NCI-H524 treated with DMSO at 0.1 percent for 48 hours (cell line): ENCODE results near the gene HOXD13.
A peak's percentile ranks its signal among the peaks of the same experiment; 100 is the strongest.

Experiments used
- DNase-seq: peaks from one replicate; lab custom pipeline; 2025; lab: John Stamatoyannopoulos, UW

HOXD13 gene

DNA sequence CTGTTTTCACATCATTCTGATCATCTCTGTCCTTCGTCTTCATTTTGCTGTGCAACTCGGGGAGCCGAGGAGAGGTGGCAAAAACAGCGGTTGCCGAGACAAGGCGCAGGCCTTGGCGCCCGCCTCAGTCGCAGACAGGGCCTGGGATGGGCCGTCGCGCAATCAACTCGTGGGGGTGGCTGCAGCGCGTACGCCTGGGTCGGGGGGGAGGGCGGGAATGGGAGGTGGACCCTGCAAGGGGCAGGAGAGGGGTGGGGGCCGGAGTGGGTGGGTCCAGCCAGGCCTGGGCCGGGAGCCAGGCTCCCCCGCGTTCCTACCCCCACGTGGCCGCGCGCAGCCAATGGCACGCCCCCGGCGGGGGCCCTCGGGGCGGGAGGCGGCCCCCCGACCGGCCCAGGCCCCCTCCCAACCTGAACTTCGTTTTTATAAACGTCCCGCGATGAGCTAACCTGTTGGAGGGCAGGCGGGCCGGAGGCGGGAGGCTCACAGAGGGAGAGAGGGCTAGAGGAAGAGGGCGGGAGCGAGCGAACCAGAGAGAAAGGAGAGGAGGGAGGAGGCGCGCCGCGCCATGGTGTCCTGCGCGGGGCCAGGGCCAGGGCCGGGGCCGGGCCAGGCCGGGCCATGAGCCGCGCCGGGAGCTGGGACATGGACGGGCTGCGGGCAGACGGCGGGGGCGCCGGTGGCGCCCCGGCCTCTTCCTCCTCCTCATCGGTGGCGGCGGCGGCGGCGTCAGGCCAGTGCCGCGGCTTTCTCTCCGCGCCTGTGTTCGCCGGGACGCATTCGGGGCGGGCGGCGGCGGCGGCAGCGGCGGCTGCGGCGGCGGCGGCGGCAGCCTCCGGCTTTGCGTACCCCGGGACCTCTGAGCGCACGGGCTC, at the start of gene HOXD13:
Gene HOXD13, plus strand, starts transcription at position 452 of the 875 bp plus-strand sequence. Its CDS starts 170 bp downstream, at position 622.
- DNase-seq = no peak

GRCh38 chr2:176056406-176056805, 36.1 kb upstream of the HOXD13 start:
- DNase-seq = no peak

GRCh38 chr2:176063958-176064357, 28.6 kb upstream of the HOXD13 start:
- DNase-seq = peak; percentile 84

DNA sequence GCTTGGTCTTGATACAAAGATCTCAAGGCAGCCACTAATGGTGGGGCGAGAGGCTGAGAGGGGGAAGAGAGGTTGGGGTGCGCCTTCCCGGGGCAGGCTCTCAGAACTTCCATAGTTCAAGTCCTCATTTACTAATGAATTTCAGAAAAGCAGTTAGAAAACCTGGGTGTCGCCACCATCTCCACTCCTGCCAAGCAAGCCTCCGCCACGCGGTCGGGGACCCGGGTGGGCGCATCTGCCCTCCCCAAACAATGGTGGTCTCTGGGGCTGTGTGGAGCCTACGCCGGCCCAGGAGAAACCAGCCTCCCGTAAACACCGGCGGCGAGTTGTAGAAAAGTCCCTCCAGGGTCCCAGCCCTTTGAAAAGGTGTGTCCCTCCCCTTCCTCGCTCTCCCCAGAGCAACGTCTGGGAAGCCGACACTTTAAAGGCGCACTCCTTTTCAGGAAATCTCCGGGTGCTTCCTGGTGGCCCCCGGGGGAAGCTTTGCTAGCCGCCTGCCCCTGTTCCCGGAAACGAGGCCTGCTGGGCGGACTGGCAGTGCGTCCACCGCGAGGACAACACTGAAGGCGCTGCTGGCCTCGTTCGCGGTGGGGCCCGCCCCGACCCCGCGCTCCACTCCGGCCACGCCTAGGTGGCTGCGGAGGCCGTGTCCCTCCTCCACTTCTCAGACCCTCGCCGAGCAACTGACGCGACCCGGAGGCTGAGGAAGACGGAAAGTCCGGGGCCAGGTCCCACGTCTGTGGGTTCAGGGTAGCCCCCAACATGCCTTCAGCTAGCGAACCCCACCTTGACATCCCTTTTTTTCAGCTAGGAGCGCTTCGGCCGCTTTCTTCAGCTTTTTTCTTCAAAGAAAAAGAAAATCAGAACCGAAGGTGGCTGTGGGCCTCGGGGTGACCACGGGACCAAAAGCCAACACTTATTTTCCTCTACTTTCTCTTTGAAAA, 25.6 kb upstream of the HOXD13 start:
- no peak for DNase-seq

DNA sequence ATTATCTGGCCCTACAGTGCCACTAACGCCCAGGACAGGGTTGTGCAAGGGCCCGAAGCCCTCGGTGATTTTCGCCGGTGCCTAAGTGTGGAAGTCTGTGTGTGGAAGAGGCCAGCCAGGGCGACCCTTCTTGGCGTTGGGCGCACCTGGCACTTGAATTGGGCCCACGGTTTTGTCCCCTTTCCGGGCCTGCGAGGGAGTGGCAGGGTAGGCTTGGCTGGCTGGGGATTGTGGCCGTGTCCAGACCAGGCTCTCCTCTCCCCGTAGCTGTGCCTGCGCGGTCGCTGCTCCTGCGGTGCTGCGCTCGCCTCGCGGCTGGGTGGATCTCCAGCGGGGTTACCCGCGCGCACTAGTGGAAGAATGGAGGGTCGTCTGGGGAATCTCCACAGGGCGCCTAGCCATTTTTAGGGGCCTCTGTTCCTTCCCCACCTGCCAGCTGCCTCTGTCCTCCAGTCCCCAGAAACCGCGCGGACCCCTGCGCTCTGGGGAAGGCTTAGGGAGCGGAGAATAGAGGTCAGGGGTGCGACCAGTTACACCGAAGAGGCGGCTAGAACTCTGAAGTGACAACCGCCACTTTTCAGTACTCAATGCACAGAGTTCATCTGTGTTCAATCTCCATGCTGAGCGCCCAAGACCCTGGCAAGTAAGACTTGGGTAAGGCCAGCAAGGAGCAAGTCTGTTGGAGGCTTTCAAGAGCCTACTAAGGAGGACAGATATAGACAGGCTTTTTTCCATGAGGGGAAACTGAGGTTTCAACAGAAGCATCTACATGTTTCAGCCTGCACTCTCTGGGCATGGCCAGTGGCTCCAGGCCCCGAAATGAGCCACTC, 24.7 kb upstream of the HOXD13 start:
- no peak for DNase-seq

DNA sequence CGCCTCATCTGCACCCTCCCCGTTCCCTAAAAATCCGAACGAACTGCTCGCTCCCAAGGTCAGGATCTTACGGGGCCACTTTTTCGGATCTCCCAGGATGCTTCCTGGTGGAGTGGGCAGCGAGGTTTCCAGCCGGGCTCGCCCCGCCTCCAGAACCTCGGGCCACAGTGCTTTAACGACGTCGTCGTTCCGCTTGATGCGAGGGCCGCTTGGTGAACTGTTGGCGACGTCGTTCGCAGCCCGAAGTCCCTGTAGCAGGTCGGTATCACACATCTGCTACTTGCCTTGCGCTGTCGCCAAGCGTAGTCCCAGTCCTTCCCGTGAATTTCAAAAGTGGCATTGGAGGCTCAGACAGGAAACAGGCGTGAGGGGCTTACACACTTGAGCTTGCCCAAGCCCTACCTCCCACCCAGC, 24.1 kb upstream of the HOXD13 start:
- DNase-seq = no peak

DNA sequence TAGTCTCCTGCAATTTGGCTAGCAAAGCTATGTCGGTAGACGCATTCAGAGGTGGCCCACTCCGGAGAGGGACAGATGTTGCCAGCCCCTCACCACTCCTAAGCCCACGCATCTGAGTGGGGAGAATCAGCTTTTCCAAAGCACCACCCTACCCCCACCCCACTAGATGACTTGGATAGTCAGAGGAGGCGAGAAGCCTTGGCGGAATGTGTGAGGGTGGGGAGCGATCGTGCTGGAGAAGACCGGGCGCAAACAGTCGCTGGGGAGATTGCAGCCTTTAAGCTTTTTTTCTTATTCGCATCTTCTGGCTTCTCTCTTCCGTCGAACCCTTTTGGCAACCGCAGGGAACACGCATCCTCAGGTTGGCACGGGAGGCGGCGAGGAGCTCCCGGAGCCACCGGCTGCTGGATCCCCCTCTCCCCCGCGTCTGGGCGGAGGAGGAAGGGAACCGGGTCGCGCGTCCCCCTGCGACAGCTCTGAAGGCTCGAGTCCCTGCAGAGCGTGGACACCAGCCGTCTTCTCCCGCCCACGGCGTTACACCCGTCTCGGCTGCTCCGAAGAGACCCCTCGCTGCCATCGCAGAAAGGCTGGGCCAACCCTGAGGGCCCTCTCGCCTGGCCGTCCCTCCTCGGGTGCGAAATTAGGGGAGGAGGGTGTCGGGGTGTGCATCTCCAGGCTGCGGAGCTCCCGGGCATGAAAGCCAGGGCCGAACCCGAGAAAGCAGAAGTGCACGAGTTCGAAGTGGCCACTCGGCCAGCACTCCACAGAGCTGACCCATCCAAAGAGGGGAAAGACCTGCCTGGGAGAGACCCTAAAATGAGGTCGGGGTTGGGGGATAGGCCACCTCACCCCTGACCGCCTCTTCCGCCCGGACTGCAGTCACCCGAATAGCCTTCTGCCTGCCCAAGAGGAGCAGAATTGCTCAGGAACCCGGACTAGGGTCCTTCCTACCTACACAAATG, 20.9 kb upstream of the HOXD13 start:
- no peak for DNase-seq

- DNase-seq = no peak
Measured at GRCh38 chr2:176072292-176072669, 20.2 kb upstream of the HOXD13 start.

DNA sequence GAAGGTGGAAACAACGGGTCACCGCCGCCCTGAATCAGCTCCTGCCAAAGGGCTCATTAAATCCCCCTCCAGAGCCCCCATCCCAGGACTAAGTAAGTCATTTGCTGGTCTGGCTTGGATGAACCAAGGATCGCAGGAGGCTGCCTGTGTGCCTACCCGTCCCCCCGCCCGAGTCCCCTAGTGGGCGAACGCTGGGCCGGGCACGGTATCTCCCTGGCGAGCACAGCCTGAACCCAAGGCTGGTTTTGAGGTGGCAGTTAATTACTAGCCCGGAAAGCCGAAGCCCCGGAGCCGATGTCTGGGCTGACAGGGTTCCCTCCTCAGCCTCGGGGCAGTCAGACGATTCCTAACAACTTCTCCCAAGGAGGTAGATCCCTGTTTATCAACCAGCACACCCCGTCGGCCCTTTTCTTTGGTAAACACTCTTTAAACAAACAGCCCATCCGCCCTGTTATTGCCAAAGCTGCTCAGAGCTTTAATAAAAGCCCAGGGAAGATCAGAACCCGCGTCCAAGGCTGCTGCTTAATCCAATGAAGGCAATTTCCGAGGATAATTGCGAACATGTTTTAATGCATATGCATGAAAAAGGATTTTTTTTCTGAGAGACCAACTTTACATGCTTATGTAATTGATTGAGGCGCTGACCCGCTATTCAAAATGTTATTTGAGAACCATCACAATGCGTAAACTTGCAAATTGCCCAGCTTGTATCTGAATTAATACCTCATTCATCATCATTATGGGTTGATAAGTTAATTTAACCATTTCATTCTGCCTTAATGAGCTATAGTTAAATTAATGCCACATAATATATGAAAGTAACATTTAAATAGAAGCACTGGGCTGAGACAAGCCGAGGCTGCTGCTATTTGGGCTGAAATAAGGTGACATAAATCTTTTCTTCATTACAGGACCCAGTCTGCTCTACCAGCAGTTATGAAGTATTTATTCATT, 19.3 kb upstream of the HOXD13 start:
- DNase-seq = no peak

GRCh38 chr2:176074919-176075425, 17.5 kb upstream of the HOXD13 start:
- DNase-seq = no peak

DNA sequence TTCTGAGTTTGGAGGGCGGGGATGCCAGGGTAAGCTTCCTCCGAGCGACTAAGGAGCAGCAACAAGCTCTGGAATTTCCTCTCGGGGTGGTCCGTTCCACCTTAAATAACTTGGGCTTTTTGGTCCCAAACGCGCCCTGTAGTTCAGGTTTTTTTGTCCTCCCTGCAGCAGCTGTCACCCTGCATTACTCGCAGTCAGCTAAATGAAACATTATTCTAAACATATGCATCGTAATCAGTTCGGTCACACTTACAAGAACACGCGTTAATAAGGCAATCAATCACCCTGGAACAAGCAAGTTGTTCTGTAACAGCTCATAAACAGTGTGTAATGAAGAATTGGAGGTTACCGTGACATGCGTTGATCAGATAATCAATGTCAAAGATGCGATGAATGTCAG, 17.0 kb upstream of the HOXD13 start:
- DNase-seq = peak; percentile 34

- no peak for DNase-seq
Measured at GRCh38 chr2:176076063-176076462, 16.5 kb upstream of the HOXD13 start.

DNA sequence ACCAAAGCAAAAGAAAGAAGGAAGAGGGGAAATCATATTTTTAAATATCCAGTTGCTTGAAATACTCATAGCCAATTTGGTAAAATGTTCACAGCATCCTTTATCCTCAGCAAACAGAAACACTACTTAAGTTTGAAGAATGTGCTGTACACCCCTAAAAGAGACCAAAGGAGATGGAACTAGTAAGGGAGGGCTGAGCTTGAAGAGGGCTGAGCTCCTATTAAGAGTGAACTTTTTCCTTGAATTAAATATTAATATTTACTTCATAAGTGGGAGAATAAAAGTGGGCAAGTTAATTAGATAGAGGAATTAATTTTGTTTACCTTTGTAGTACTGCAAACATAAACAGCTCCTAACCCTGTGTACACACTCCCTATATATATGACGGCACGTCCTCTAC, 15.7 kb upstream of the HOXD13 start:
- no peak for DNase-seq

DNA sequence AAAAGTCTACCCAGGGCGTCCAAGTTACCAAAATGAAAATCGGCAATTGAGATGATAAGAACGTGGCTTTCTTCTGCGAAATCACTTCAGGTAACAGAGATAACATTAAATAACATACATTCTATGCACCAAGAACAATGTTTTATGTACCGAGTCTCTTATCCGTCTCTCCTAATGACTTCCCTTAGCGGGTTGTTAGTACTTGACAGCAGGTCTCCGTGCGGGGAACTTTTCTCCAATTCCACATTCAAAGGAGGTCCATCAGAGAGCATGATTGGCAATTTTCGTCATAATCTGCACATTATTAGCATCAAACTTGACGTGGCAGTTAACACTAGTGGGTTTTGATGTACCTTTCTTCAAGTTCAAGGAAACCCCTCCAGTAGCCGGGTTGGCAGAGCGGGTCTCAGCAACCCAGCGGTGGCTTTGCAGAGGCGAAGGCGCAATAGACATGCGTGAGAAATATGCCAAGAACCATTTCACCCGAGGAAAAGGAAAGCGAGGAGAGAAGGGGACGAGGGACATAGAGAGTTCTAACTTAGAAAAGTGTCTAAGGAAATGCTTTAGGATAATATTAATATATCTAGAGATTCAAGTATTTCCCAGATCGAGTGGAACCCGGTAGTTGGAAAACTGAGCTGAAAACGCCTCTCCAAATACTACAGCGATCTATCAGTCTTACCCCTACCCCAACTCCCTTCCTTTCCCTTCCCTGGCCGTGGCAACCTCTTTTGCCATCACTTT, 13.8 kb upstream of the HOXD13 start:
- DNase-seq = no peak

DNA sequence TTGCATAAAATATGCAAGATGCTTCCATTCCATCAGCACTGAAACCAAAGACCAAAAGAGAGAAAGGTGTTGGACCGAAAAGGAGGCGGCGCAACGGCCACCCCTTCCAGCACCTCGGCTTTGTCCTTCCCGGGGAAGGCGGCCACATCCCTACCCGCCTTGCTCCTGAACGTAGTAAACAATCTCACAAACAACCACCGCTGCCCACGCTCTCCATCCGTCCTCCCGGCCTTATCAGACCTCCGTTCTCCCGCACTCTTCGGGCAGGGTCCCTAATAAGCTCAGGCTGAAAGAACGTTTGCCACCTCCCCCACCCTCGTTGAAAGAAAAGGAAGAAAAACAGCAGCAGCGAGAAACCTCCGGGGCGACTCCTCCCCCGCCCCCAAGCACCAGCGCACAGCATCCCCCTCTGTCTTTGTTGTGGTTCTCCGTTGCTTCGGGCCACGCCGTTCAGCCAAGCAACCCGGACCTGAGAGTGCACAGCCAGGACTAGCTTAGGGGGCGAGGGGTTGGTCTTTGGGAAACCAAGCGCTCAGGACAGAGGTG, 13.2 kb upstream of the HOXD13 start:
- no peak for DNase-seq

DNA sequence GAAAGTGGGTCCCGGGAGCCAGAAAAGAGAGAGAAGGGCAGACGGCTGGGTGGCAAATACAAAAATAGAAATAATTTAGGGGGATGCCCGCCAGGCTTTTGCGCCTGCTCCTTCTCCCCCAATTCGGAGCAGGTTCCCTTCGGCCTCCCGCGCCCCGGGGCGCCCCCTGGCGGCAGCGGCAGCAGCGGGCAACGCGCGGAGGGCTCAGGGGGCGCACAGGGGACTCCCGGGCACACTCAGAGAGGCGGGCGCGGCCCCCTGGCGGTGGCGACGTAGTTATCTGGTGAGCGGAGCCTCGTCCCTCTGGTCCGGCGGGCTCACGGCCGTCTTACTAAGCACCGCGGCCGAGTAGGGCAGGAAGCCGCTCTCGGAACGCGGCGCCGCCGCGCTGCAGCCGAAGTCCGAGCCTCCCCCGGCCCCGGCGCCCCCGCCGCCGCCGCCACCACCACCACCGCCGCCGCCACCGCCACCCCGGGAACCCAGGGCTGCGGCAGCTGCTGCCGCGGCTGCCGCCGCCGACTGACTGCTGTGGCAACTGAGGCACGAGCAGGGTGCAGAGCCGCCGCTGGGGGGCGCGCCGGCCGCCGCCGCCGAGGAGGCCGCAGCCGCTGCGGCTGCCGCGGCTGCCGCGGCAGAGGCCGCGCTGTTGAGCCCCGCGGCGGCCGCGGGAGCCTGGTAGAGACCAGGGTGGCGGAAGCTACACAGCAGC, 12.5 kb upstream of the HOXD13 start:
- peak; percentile 60 for DNase-seq

DNA sequence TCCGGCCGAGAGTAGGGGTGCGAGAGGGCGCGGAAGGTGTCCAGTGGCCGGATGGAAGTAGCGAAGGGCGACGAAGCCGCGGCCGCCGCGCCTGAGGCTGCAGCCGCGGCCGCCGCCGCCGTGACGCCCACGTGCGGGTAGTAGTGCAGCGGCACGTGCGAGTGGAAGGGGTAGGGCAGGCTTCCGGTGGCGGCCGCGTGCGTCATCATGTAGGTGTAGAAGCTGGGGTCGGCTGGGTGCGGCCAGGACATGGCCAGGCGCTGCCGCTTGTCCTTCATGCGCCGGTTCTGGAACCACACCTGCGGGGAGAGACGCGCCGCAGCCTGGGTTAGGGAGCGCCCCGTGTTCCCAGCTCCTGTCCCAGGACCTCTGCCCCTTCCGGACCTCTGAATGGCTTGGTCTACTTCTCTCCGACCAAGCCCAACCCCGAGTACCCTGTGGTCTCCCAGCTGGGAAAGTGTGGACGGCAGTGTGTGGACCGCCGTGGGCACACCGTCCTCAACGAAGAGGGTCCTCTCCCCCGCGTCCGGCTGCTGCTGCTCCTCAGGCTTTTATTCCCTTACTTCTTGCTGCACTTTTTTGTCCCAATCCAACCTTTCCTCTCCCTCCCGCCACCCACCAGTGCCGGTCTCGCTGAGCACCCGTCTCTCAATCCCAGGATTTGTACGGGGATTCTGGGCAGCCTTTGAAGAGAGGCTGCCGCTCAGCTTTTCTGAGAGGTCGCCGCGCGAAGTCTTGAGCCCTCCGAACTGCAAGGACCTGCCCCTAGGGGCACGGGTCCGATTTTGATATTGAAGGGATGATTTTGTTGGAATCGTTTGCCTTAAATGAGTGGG, 11.8 kb upstream of the HOXD13 start:
- DNase-seq = no peak
